Bronchial epithelial cell (primary cell): ENCODE data around the gene BSG. TPM values are rescaled to one million over a fixed set of nuclear protein-coding genes. Genes with fewer than 3 reads are reported as not detected.
"Not testable (repeated sequence)": the region's sequence is repeated elsewhere in the genome, so short reads cannot be mapped to it uniquely, and the experiment has no call there.

Experiments
- DNase-seq: peaks from one replicate; pipeline ENCODE4 v3.0.0-alpha.2; 2010; ENCODE audit warnings: low read depth
- FAIRE-seq: peaks from 2 replicates; lab custom pipeline; 2011; peaks lifted over from hg19 to GRCh38; lab: Jason Lieb, UNC
- H3K27me3 ChIP-seq: 2 replicates; pipeline ENCODE4 v1.5.1; 2011; ENCODE audit warnings: low read length; ENCODE audit not compliant: control insufficient read depth, insufficient read depth
- H3K36me3 ChIP-seq: 2 replicates; pipeline ENCODE4 v1.5.1; 2011; ENCODE audit warnings: low read length; ENCODE audit not compliant: control insufficient read depth, insufficient read depth
- H3K4me3 ChIP-seq: 2 replicates; pipeline ENCODE4 v1.5.1; 2011; ENCODE audit warnings: mild to moderate bottlenecking, low read depth, low read length, control low read depth
- CTCF ChIP-seq: IDR thresholded peaks from 2 replicates; pipeline ENCODE4 v1.5.1; 2011; ENCODE audit warnings: mild to moderate bottlenecking, moderate library complexity, low read length, control low read depth, inconsistent platforms; ENCODE audit not compliant: insufficient read depth, severe bottlenecking
- total RNA-seq: library from RNA; depleted of rRNA; stranded (reverse); fragments of >200 nt; gene quantifications from 2 replicates; pipeline ENCODE4 v1.2.1, GENCODE V29; 2014

The BSG gene
- total RNA-seq, 1 donor from 2014 or later: 369 TPM

DNA sequence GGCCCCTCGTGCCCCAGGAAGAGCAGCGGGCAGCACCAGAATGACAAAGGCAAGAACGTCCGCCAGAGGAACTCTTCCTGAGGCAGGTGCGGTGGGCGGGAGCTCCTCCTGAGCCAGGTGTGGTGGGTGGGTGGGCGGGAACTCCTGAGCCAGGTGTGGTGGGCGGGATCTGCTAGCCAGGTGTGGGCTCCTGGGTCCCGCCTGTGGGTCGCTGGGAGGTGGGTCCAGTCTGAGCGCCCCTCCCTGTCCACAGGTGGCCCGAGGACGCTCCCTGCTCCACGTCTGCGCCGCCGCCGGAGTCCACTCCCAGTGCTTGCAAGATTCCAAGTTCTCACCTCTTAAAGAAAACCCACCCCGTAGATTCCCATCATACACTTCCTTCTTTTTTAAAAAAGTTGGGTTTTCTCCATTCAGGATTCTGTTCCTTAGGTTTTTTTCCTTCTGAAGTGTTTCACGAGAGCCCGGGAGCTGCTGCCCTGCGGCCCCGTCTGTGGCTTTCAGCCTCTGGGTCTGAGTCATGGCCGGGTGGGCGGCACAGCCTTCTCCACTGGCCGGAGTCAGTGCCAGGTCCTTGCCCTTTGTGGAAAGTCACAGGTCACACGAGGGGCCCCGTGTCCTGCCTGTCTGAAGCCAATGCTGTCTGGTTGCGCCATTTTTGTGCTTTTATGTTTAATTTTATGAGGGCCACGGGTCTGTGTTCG, 10.3 kb downstream of the BSG start:
- no peak overlapping the region for H3K4me3 ChIP-seq
- no peak for TF ChIP-seq CTCF
- DNase-seq (no peak), FAIRE-seq (no peak)
- H3K36me3 ChIP-seq: peaks cover 28% of the 10 kb centered on the region
- no peaks in the 10 kb centered on the region for H3K27me3 ChIP-seq

GRCh38 chr19:583198-583967, 11.0 kb downstream of the BSG start:
- DNase-seq (no peak), FAIRE-seq (no peak)
- peaks cover 23% of the 10 kb centered on the region for H3K36me3 ChIP-seq
- no peak overlapping the region for H3K4me3 ChIP-seq
- H3K27me3 ChIP-seq: no peaks in the 10 kb centered on the region
- no peak for TF ChIP-seq CTCF

DNA sequence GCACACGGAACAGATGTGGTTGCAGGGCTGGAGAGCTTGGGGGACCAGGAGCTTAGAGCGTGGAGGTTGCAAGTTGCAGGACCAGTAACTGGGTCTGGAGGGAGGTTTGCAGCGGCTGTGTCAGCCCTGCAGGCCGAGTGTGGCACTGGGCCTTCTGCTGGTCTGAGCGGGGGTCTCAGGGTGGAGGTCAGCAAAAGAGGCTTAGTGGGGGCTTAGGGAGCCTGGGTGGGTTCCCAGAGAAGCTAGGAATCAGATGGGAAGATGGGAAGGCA, 11.5 kb downstream of the BSG start:
- no peak for TF ChIP-seq CTCF
- H3K27me3 ChIP-seq: peaks cover 3% of the 10 kb centered on the region
- DNase-seq: no peak
- no peak for FAIRE-seq
- H3K4me3 ChIP-seq: no peak overlapping the region
- peaks cover 23% of the 10 kb centered on the region for H3K36me3 ChIP-seq

GRCh38 chr19:584240-585001, 12.0 kb downstream of the BSG start:
- Histone ChIP-seq H3K36me3 (peaks cover 23% of the 10 kb centered on the region), H3K27me3 (peaks cover 5% of the 10 kb centered on the region), H3K4me3 (no peak overlapping the region)
- TF ChIP-seq CTCF: peak; percentile 96
- DNase-seq (no peak), FAIRE-seq (no peak)

DNA sequence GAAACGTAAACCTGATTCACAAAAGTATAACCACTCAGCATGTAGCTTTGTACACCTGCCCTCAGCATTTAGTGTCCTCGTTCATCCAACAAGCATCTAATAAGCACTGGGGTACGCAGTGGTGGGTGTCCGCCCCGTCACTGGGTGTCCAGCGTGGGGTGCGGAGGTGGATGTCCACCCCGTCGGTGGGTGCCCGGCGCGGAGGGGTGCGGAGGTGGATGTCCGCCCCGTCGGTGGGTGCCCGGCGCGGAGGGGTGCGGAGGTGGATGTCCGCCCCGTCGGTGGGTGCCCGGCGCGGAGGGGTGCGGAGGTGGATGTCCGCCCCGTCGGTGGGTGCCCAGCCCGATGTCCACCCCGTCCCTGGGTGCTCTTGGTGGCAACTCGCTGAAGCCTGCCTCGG, 12.8 kb downstream of the BSG start:
- DNase-seq, H3K4me3 ChIP-seq, FAIRE-seq, H3K27me3 ChIP-seq: not testable (repeated sequence)
- peaks cover 19% of the 10 kb centered on the region for H3K36me3 ChIP-seq

- Histone ChIP-seq H3K36me3 (peaks cover 17% of the 10 kb centered on the region), H3K27me3 (peaks cover 5% of the 10 kb centered on the region), H3K4me3 (no peak overlapping the region)
- TF ChIP-seq CTCF: no peak
- DNase-seq (no peak), FAIRE-seq (no peak)
Measured at GRCh38 chr19:585551-586110, 13.2 kb downstream of the BSG start.
